ENCODE data around the gene SLC9C2.
"Not testable (repeated sequence)": the region's sequence is repeated elsewhere in the genome, so short reads cannot be mapped to it uniquely, and the experiment has no call there.

SLC9C2 gene

GRCh38 chr1:173580071-173580470 is 22.8 kb downstream of the SLC9C2 start:
- no peak for DNase-seq (ENCODE audit: low spot score)

GRCh38 chr1:173573596-173573995 is 29.3 kb downstream of the SLC9C2 start:
- no peak for DNase-seq (ENCODE audit: low spot score)

GRCh38 chr1:173572201-173572873 is 30.5 kb downstream of the SLC9C2 start:
- no peak for DNase-seq (ENCODE audit: low spot score)

- no peak for DNase-seq (ENCODE audit: low spot score)
Measured at GRCh38 chr1:173570370-173571007, 32.4 kb downstream of the SLC9C2 start.

GRCh38 chr1:173568483-173568882 is 34.4 kb downstream of the SLC9C2 start:
- DNase-seq (ENCODE audit: low spot score), result no peak

GRCh38 chr1:173563846-173564245 is 39.0 kb downstream of the SLC9C2 start:
- not testable (repeated sequence) for DNase-seq (ENCODE audit: low spot score)

- no peak for DNase-seq (ENCODE audit: low spot score)
Measured at GRCh38 chr1:173562813-173563212, 40.1 kb downstream of the SLC9C2 start.

- no peak for DNase-seq (ENCODE audit: low spot score)
Measured at GRCh38 chr1:173561263-173561662, 41.6 kb downstream of the SLC9C2 start.

- no peak for DNase-seq (ENCODE audit: low spot score)
Measured at GRCh38 chr1:173560285-173560880, 42.5 kb downstream of the SLC9C2 start.

- no peak for DNase-seq (ENCODE audit: low spot score)
Measured at GRCh38 chr1:173555651-173556305, 47.1 kb downstream of the SLC9C2 start.

- no peak for DNase-seq (ENCODE audit: low spot score)
Measured at GRCh38 chr1:173554541-173555250, 48.2 kb downstream of the SLC9C2 start.

- DNase-seq (ENCODE audit: low spot score), result no peak
Measured at GRCh38 chr1:173554089-173554488, 48.8 kb downstream of the SLC9C2 start.

- no peak for DNase-seq (ENCODE audit: low spot score)
Measured at GRCh38 chr1:173553312-173553711, 49.6 kb downstream of the SLC9C2 start.

- DNase-seq (ENCODE audit: low spot score), result no peak
Measured at GRCh38 chr1:173551699-173552098, 51.2 kb downstream of the SLC9C2 start.

- no peak for DNase-seq (ENCODE audit: low spot score)
Measured at GRCh38 chr1:173549813-173550212, 53.1 kb downstream of the SLC9C2 start.

GRCh38 chr1:173545688-173546087 is 57.2 kb downstream of the SLC9C2 start:
- DNase-seq (ENCODE audit: low spot score), result no peak

- no peak for DNase-seq (ENCODE audit: low spot score)
Measured at GRCh38 chr1:173536223-173536622, 66.6 kb downstream of the SLC9C2 start.

GRCh38 chr1:173532237-173532636 is 70.6 kb downstream of the SLC9C2 start:
- DNase-seq (ENCODE audit: low spot score), result no peak

- no peak for DNase-seq (ENCODE audit: low spot score)
Measured at GRCh38 chr1:173530795-173531693, 71.8 kb downstream of the SLC9C2 start.

- no peak for DNase-seq (ENCODE audit: low spot score)
Measured at GRCh38 chr1:173529106-173529505, 73.8 kb downstream of the SLC9C2 start.

- DNase-seq (ENCODE audit: low spot score), result peak; percentile 8
Measured at GRCh38 chr1:173527151-173527826, 75.6 kb downstream of the SLC9C2 start.
